ENCODE data around the gene MMS19. TPM values are rescaled to one million over a fixed set of nuclear protein-coding genes. Genes with fewer than 3 reads are reported as not detected.

Gene MMS19
- polyA plus RNA-seq, 3 donors = 23.2 to 74.5 (median 29.2) TPM

DNA sequence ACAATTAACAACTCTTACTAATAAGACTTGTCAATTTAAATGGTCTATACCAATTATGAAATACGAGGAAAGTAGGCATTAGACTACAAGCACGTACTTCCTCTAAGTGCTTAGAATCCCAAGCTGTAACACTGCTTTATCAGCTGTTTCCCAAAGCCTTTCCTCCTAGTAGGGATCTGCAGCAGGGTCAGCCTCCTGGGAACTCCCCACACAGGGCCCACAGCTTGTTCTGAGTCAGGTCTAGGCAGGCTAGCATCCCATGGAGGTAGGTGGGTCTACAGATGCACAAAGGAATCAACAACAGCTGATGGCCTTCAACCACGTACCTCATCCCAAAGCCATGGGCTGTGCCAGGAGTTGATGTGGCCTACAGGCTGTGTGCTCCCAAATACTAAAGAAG is 14.7 kb downstream of the MMS19 start:
- peaks cover 37 to 66% of the 10 kb centered on the region in 2 donors for H3K36me3 ChIP-seq (replicated peaks in 1 of 2; ENCODE audit: control insufficient read depth in 1 of 2, insufficient read depth in 2 of 2, low read length in 2 of 2)
- no peak for DNase-seq
- intact Hi-C loops (cut with micrococcal nuclease) = no loop called here
- Mint-ChIP-seq H3K9me3 (no peaks in the 10 kb centered on the region), H3K4me1 (peaks cover 3% of the 10 kb centered on the region), H3K27me3 (ENCODE audit: low read depth in 3 of 3) (peaks cover 0 to 2% (median 0%) of the 10 kb centered on the region in 3 donors), H3K36me3 (peaks cover 42 to 60% of the 10 kb centered on the region in 2 donors), H3K27ac (peak overlapping the region in 2 of 7 donors; percentile 57 to 68), H3K4me3 (no peak overlapping the region)
- no peak overlapping the region for H3K4me3 ChIP-seq (replicated peaks in 1 of 3; ENCODE audit: low read depth in 2 of 3, low read length in 3 of 3)
- H3K79me2 ChIP-seq (ENCODE audit: insufficient read depth, low read length) = peaks cover 41% of the 10 kb centered on the region
- peaks cover 31% of the 10 kb centered on the region for H4K20me1 ChIP-seq (ENCODE audit: insufficient read depth, low read length)
- 100% methylated on average over 2 of the region's 3 CpGs for WGBS (ENCODE audit: insufficient coverage)
- no peak overlapping the region for H2AFZ ChIP-seq (ENCODE audit: insufficient read depth, low read depth, low read length, poor library complexity, severe bottlenecking)
- no peak overlapping the region for H3K9ac ChIP-seq (ENCODE audit: insufficient read depth, low read length, poor library complexity, severe bottlenecking)
- no peak overlapping the region for H3K4me2 ChIP-seq (replicated peaks; ENCODE audit: extremely low read depth, low read length, poor library complexity, severe bottlenecking)
- TF ChIP-seq, protein P1, sequence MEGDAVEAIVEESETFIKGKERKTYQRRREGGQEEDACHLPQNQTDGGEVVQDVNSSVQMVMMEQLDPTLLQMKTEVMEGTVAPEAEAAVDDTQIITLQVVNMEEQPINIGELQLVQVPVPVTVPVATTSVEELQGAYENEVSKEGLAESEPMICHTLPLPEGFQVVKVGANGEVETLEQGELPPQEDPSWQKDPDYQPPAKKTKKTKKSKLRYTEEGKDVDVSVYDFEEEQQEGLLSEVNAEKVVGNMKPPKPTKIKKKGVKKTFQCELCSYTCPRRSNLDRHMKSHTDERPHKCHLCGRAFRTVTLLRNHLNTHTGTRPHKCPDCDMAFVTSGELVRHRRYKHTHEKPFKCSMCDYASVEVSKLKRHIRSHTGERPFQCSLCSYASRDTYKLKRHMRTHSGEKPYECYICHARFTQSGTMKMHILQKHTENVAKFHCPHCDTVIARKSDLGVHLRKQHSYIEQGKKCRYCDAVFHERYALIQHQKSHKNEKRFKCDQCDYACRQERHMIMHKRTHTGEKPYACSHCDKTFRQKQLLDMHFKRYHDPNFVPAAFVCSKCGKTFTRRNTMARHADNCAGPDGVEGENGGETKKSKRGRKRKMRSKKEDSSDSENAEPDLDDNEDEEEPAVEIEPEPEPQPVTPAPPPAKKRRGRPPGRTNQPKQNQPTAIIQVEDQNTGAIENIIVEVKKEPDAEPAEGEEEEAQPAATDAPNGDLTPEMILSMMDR (IDR thresholded peaks at IDR 0.05) = no peak
- no peak overlapping the region for H3K27ac ChIP-seq (ENCODE audit: low read depth in 1 of 2, low read length in 2 of 2)
- H3K27me3 ChIP-seq (ENCODE audit: control insufficient read depth in 2 of 2, insufficient read depth in 2 of 2, low read length in 2 of 2) = no peaks in the 10 kb centered on the region
- no peaks in the 10 kb centered on the region for H3K9me3 ChIP-seq (replicated peaks in 1 of 2; ENCODE audit: control insufficient read depth in 1 of 2, insufficient read depth in 1 of 2, low read length in 2 of 2)
- H3K4me1 ChIP-seq (ENCODE audit: control insufficient read depth in 1 of 2, insufficient read depth in 2 of 2, low read length in 2 of 2) = no peaks in the 10 kb centered on the region

DNA sequence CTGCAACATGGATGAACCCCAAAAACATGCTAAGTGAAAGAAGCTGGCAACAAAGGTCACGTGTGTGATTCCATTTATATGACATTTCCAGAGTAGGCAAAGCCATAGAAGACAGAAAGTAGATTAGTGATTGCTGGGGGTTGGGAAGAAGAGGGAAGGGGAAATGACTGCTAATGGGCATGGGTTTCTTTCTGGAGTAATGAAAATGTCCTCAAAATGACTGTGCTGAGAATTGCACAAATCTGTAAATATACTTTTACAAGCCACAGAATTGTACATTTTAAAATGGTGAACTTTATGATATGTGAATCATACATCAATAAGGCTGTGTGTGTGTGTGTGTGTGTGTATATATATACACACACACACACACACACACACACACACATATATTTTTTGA is 15.8 kb downstream of the MMS19 start:
- H3K4me1 ChIP-seq (ENCODE audit: control insufficient read depth in 1 of 2, insufficient read depth in 2 of 2, low read length in 2 of 2) = no peaks in the 10 kb centered on the region
- no peak overlapping the region for H3K4me3 ChIP-seq (replicated peaks in 1 of 3; ENCODE audit: low read depth in 2 of 3, low read length in 3 of 3)
- H3K27ac ChIP-seq (ENCODE audit: low read depth in 1 of 2, low read length in 2 of 2) = no peak overlapping the region
- H3K36me3 ChIP-seq (replicated peaks in 1 of 2; ENCODE audit: control insufficient read depth in 1 of 2, insufficient read depth in 2 of 2, low read length in 2 of 2) = peaks cover 48 to 78% of the 10 kb centered on the region in 2 donors
- DNase-seq = no peak
- intact Hi-C loops (cut with micrococcal nuclease) = no loop called here
- H3K27me3 ChIP-seq (ENCODE audit: control insufficient read depth in 2 of 2, insufficient read depth in 2 of 2, low read length in 2 of 2) = no peaks in the 10 kb centered on the region
- no peaks in the 10 kb centered on the region for H3K9me3 ChIP-seq (replicated peaks in 1 of 2; ENCODE audit: control insufficient read depth in 1 of 2, insufficient read depth in 1 of 2, low read length in 2 of 2)
- Mint-ChIP-seq H3K9me3 (no peaks in the 10 kb centered on the region), H3K36me3 (peaks cover 53 to 72% of the 10 kb centered on the region in 2 donors), H3K4me1 (peaks cover 3% of the 10 kb centered on the region), H3K4me3 (no peak overlapping the region), H3K27ac (peak overlapping the region in 1 of 7 donors; percentile 30), H3K27me3 (ENCODE audit: low read depth in 3 of 3) (peaks cover 0 to 2% (median 0%) of the 10 kb centered on the region in 3 donors)
- WGBS (ENCODE audit: insufficient coverage) = 100% methylated on average over 1 of the region's 1 CpG
- no peak overlapping the region for H3K4me2 ChIP-seq (replicated peaks; ENCODE audit: extremely low read depth, low read length, poor library complexity, severe bottlenecking)
- H3K79me2 ChIP-seq (ENCODE audit: insufficient read depth, low read length) = peaks cover 29% of the 10 kb centered on the region
- peaks cover 24% of the 10 kb centered on the region for H4K20me1 ChIP-seq (ENCODE audit: insufficient read depth, low read length)
- TF ChIP-seq, protein P1 (IDR thresholded peaks at IDR 0.05) = no peak
- H3K9ac ChIP-seq (ENCODE audit: insufficient read depth, low read length, poor library complexity, severe bottlenecking) = no peak overlapping the region
- H2AFZ ChIP-seq (ENCODE audit: insufficient read depth, low read depth, low read length, poor library complexity, severe bottlenecking) = no peak overlapping the region

Data from CD14-positive monocyte (primary cell).